CD4-positive, alpha-beta T cell treated with Interleukin-17A for 4 hours (primary cell): ENCODE results near the gene POU2AF3.

ENCODE experiments used
- DNase-seq: peaks from one replicate; pipeline ENCODE4 v3.0.0-alpha.2; 2020; ENCODE audit warnings: mixed read lengths

POU2AF3 gene

GRCh38 chr11:111353776-111354600 is 55.6 kb downstream of the POU2AF3 start:
- no peak for DNase-seq

- no peak for DNase-seq
These were observed 56.2 kb downstream of the POU2AF3 start for GRCh38 chr11:111354601-111354891.

GRCh38 chr11:111355101-111355500 is 56.8 kb downstream of the POU2AF3 start:
- DNase-seq: no peak

- no peak for DNase-seq
These were observed 57.8 kb downstream of the POU2AF3 start for GRCh38 chr11:111355956-111356659.

- DNase-seq: no peak
These were observed 58.3 kb downstream of the POU2AF3 start for GRCh38 chr11:111356660-111357048.

- DNase-seq: no peak
These were observed 59.0 kb downstream of the POU2AF3 start for GRCh38 chr11:111357150-111358037.
